Ascending aorta (tissue), 2 donors: ENCODE results near the gene IBTK. TPM values are rescaled to one million over a fixed set of nuclear protein-coding genes. Genes with fewer than 3 reads are reported as not detected.

Source experiments
- DNase-seq, 2 donors: peaks; one replicate each; pipeline ENCODE4 v3.0.0-alpha.2; 2019; ENCODE audit warnings: low spot score in 2 of 2
- H3K27ac ChIP-seq, 2 donors: fragments of 200-600 bp; sonication (generic); one replicate each; pipeline ENCODE4 v1.5.1; 2016 to 2017; ENCODE audit warnings: mild to moderate bottlenecking in 1 of 2
- H3K27me3 ChIP-seq: fragments of 200-600 bp; sonication (generic); one replicate; pipeline ENCODE4 v1.5.1; 2017
- H3K36me3 ChIP-seq, 2 donors: fragments of 200-600 bp; sonication (generic); one replicate each; pipeline ENCODE4 v1.5.1; 2016
- H3K4me1 ChIP-seq, 2 donors: fragments of 200-600 bp; sonication (generic); one replicate each; pipeline ENCODE4 v1.5.1; 2016 to 2017; ENCODE audit warnings: mild to moderate bottlenecking in 1 of 2
- H3K4me3 ChIP-seq, 2 donors: fragments of 200-600 bp; sonication (generic); one replicate each; pipeline ENCODE4 v1.5.1; 2016 to 2017; ENCODE audit warnings: mild to moderate bottlenecking in 1 of 2
- H3K9me3 ChIP-seq, 2 donors: fragments of 200-600 bp; sonication (generic); one replicate each; pipeline ENCODE4 v1.5.1; 2016
- intact Hi-C: fragments of 100-400 bp; cut with DNase I; formaldehyde crosslinking; loops from one replicate; pipeline ENCODE4 v1.15.1; 2023
- total RNA-seq: library from RNA; depleted of rRNA; stranded (reverse); fragments of >200 nt; gene quantifications from one replicate; pipeline ENCODE4 v1.1.0, GENCODE V29; 2016
- TF ChIP-seq, protein P1 (sequence below), 3 experiments: fragments of 200-600 bp in 2 of 3; fragments of 450-650 bp in 1 of 3; sonication (generic) in 2 of 3; IDR thresholded peaks; one replicate each; pipeline ENCODE4 v1.5.1; 2016 to 2019; ENCODE audit warnings: antibody characterized with exemption in 3 of 3, mild to moderate bottlenecking in 1 of 3, moderate library complexity in 1 of 3

IBTK gene
- total RNA-seq, 1 donor from 2014 or later = 8.8 TPM

DNA sequence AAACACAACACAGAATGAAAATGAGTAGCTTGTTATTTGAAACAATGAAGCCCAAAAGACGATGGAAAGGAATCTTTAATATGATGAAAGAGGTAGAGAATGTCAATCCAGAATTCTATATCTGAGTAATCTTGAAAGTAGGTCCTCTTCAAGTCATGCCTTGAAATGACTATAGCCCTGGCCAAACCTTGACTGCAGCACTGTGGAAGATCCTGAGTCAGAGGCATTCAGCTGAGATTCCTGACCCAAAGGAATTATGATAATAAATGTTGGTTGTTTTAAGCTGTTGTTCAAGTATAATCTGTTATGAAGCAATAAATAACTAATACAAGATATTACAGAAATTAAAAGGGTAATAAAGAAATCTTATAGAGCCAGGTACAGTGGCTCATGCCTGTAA is 64.8 kb downstream of the IBTK start:
- Histone ChIP-seq H3K27me3 (no peaks in the 10 kb centered on the region), H3K36me3 (peaks cover 4 to 35% of the 10 kb centered on the region in 2 donors)

GRCh38 chr6:82179415-82179814 is 68.1 kb downstream of the IBTK start:
- intact Hi-C loops = loop anchor here (2.0 to 5.0 kb wide), 2 partner anchors 102 to 427 kb away; partner anchors contain the start of gene TENT5A
- peaks cover 4 to 38% of the 10 kb centered on the region in 2 donors for H3K36me3 ChIP-seq
- H3K27me3 ChIP-seq = no peaks in the 10 kb centered on the region
- H3K9me3 ChIP-seq = no peaks in the 10 kb centered on the region
- TF ChIP-seq, protein P1, sequence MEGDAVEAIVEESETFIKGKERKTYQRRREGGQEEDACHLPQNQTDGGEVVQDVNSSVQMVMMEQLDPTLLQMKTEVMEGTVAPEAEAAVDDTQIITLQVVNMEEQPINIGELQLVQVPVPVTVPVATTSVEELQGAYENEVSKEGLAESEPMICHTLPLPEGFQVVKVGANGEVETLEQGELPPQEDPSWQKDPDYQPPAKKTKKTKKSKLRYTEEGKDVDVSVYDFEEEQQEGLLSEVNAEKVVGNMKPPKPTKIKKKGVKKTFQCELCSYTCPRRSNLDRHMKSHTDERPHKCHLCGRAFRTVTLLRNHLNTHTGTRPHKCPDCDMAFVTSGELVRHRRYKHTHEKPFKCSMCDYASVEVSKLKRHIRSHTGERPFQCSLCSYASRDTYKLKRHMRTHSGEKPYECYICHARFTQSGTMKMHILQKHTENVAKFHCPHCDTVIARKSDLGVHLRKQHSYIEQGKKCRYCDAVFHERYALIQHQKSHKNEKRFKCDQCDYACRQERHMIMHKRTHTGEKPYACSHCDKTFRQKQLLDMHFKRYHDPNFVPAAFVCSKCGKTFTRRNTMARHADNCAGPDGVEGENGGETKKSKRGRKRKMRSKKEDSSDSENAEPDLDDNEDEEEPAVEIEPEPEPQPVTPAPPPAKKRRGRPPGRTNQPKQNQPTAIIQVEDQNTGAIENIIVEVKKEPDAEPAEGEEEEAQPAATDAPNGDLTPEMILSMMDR (IDR thresholded peaks at IDR 0.05) = no peak
- H3K4me3 ChIP-seq = no peak overlapping the region
- no peak overlapping the region for H3K27ac ChIP-seq
- DNase-seq = no peak
- no peaks in the 10 kb centered on the region for H3K4me1 ChIP-seq

More for the DNA sequence above, 64.8 kb downstream of the IBTK start:
- intact Hi-C loops = no loop called here
- Histone ChIP-seq H3K4me1 (no peaks in the 10 kb centered on the region), H3K4me3 (no peak overlapping the region), H3K9me3 (no peaks in the 10 kb centered on the region), H3K27ac (no peak overlapping the region)
- no peak for DNase-seq
- TF ChIP-seq, protein P1 (IDR thresholded peaks at IDR 0.05) = no peak

GRCh38 chr6:82178759-82179112 is 68.8 kb downstream of the IBTK start:
- TF ChIP-seq, protein P1 (IDR thresholded peaks at IDR 0.05) = no peak
- no peak overlapping the region for H3K27ac ChIP-seq
- H3K36me3 ChIP-seq = peaks cover 4 to 41% of the 10 kb centered on the region in 2 donors
- H3K4me1 ChIP-seq = no peaks in the 10 kb centered on the region
- H3K27me3 ChIP-seq = no peaks in the 10 kb centered on the region
- DNase-seq = no peak
- intact Hi-C loops = loop anchor here (2.0 to 5.0 kb wide), 2 partner anchors 101 to 426 kb away; partner anchors contain the start of gene TENT5A
- H3K9me3 ChIP-seq = no peaks in the 10 kb centered on the region
- no peak overlapping the region for H3K4me3 ChIP-seq

GRCh38 chr6:82178077-82178758 is 69.3 kb downstream of the IBTK start:
- H3K27me3 ChIP-seq = no peaks in the 10 kb centered on the region
- H3K4me3 ChIP-seq = no peak overlapping the region
- H3K27ac ChIP-seq = no peak overlapping the region
- intact Hi-C loops = loop anchor here (2.0 to 5.0 kb wide), 2 partner anchors 101 to 425 kb away; partner anchors contain the start of gene TENT5A
- no peaks in the 10 kb centered on the region for H3K4me1 ChIP-seq
- TF ChIP-seq, protein P1 (IDR thresholded peaks at IDR 0.05) = peak; percentile 23 to 62 (median 61)
- no peak for DNase-seq
- H3K9me3 ChIP-seq = no peaks in the 10 kb centered on the region
- H3K36me3 ChIP-seq = peaks cover 6 to 43% of the 10 kb centered on the region in 2 donors

GRCh38 chr6:82176616-82177015 is 70.9 kb downstream of the IBTK start:
- intact Hi-C loops = loop anchor here (5.0 kb wide), 1 partner anchor 99 kb away; no protein-coding TSS in a partner anchor
- Histone ChIP-seq H3K36me3 (peaks cover 18 to 46% of the 10 kb centered on the region in 2 donors), H3K4me1 (no peaks in the 10 kb centered on the region), H3K27me3 (no peaks in the 10 kb centered on the region), H3K27ac (no peak overlapping the region), H3K4me3 (no peak overlapping the region), H3K9me3 (no peaks in the 10 kb centered on the region)
- TF ChIP-seq, protein P1 (IDR thresholded peaks at IDR 0.05) = no peak
- no peak for DNase-seq
